Upper lobe of right lung (tissue), 1 donor: ENCODE measurements around the gene IFT25. TPM values are rescaled to one million over a fixed set of nuclear protein-coding genes. Genes with fewer than 3 reads are reported as not detected.

Source experiments
- ATAC-seq: fragments of 200-7000 bp; cut with Tn5 transposase; one replicate; pipeline ENCODE4 v1.9.1; 2020; ENCODE audit warnings: mild to moderate bottlenecking, moderate library complexity
- DNase-seq: peaks from one replicate; pipeline ENCODE4 v3.0.0-alpha.2; 2020
- H3K27ac ChIP-seq: fragments of 200-600 bp; one replicate; pipeline ENCODE4 v1.8.0; 2022
- H3K27me3 ChIP-seq: fragments of 200-600 bp; one replicate; pipeline ENCODE4 v1.8.0; 2022; ENCODE audit warnings: mild to moderate bottlenecking
- H3K36me3 ChIP-seq: fragments of 200-600 bp; one replicate; pipeline ENCODE4 v1.8.0; 2022
- H3K4me1 ChIP-seq: fragments of 200-600 bp; one replicate; pipeline ENCODE4 v1.8.0; 2022
- H3K4me3 ChIP-seq: fragments of 200-600 bp; one replicate; pipeline ENCODE4 v1.8.0; 2022; ENCODE audit warnings: mild to moderate bottlenecking
- H3K9me3 ChIP-seq: fragments of 200-600 bp; one replicate; pipeline ENCODE4 v1.8.0; 2022
- CTCF ChIP-seq: fragments of 200-600 bp; IDR thresholded peaks from one replicate; pipeline ENCODE4 v1.8.0; 2022; ENCODE audit warnings: antibody characterized with exemption
- intact Hi-C: fragments of 100-400 bp; cut with DNase I; formaldehyde crosslinking; loops from one replicate; pipeline ENCODE4 v1.11.0; 2022
- total RNA-seq: library from RNA; stranded (reverse); fragmentation: NEBNext Ultra II Directional; extraction: Animal tissue kit (Norgen Biotek cat#: 25700); gene quantifications from one replicate; pipeline ENCODE4 v1.2.1, GENCODE V29; 2021
- donor health status: DM: no; HTN: yes; CAD: no; lungs with severe emphysema.

Gene IFT25
- total RNA-seq, 1 donor from 2014 or later = 16.8 TPM

DNA sequence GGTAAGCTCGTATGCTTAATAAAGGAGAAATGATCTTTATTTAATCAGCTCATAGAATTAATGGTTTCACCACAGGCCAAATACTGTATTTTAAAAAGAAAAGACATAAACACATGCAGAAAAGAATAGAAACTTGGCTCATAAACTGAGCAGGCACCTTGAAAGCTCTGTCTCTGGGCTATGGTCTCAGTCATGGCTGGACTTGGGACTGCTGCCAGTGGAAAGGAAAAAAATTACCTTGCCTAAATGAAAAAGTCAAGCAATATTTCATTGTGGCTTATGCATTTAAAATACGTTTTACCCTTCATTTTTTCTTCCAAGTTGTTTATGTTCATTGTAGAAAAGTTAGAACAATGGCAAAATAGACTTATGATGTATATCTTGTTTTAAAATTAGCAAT lies 8.6 kb upstream of the IFT25 start:
- Histone ChIP-seq H3K36me3 (peaks cover 35% of the 10 kb centered on the region), H3K27ac (no peak overlapping the region), H3K4me1 (peaks cover 15% of the 10 kb centered on the region), H3K9me3 (no peaks in the 10 kb centered on the region), H3K27me3 (no peaks in the 10 kb centered on the region), H3K4me3 (no peak overlapping the region)
- DNase-seq (no peak), ATAC-seq (no peak)
- intact Hi-C loops = no loop called here
- TF ChIP-seq CTCF = no peak

DNA sequence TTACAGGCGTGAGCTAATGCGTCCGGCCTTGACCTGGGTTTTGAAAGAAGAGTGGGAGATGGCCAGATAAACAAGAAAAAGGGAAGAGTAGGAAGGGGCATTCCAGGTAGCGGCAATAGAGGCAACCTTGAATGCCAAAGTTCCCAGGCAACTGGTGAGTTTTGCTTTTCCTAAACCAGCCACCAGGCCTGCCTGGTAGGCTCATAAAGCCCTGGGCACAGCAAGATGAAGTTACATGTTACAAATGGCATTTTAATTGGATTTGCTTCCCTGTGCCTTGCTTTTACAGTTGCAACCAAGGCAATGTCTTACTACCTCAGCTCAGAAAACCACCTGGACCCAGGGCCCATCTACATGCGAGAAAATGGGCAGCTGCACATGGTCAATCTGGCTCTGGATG lies 6.2 kb upstream of the IFT25 start:
- H3K9me3 ChIP-seq = no peaks in the 10 kb centered on the region
- no peak overlapping the region for H3K4me3 ChIP-seq
- no peak for ATAC-seq
- peaks cover 30% of the 10 kb centered on the region for H3K36me3 ChIP-seq
- no peaks in the 10 kb centered on the region for H3K27me3 ChIP-seq
- TF ChIP-seq CTCF = no peak
- H3K4me1 ChIP-seq = peaks cover 21% of the 10 kb centered on the region
- intact Hi-C loops = no loop called here
- DNase-seq = no peak
- no peak overlapping the region for H3K27ac ChIP-seq

DNA sequence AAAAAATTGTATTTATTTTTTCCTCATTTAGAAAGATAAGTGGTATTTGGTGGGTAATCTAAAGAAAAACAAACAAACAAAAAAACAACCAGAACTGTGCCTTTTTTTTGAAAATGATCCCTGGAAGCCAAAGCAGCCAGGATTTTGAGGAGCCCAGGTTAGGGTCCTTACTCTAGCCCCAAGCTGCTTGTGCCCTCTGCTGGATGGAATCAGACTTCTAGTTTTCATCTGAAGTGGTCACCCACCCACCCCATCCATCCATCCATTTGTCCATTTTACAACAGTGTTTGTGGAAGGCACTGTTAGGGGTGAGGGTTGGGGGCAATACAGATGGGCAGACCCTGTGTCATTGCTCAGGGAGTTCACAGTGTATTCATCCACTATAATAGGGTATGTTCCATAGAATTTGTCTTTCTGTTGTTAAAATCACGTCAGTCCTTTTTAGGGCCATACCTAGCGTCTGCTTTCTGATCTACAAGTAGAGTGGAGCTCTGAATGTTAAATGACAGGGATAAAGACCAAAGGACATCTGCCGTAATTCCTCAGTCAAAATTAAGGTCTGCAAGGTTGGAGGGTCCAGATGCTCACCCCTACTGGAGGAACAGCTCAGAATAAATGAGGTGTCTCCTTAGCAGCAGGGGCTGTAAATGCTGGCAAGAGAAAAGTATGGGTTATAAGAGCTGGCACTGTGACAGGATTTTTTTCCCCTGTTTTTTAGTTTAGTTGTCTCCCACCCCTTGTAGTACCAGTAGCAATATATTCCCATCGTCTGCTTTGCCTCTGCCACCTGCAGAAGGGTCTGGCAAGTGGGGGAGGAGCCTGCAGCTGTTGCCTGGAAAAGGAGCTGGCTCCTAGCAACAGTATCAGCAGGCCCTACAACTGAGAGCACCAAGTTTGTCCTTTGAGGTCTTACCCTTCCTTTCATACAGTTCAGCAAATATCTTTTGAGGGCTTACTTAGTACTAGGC lies 3.8 kb upstream of the IFT25 start:
- TF ChIP-seq CTCF = peak; percentile 54
- DNase-seq (no peak), ATAC-seq (no peak)
- Histone ChIP-seq H3K4me1 (peaks cover 18% of the 10 kb centered on the region), H3K27ac (no peak overlapping the region), H3K4me3 (no peak overlapping the region), H3K27me3 (no peaks in the 10 kb centered on the region), H3K36me3 (peaks cover 28% of the 10 kb centered on the region), H3K9me3 (no peaks in the 10 kb centered on the region)
- intact Hi-C loops = no loop called here

DNA sequence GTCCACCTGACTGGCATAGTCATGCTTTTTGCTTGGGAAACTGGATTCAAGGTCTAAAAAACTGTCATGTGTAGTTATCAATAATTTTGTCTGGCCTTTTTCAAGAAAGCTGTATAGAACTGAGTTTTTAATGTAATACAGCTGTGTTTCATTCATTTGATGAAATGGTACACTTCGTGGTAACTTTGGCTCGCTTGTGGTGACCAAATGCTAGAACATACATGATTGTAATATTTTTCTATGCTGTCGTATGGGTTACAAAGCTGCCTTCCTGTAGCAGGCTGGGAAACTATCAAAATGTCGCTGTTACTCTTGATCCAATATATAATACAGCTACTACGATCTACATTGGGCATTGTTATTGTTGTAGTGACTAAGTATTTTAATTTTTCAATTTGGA lies 2.8 kb upstream of the IFT25 start:
- DNase-seq (no peak), ATAC-seq (no peak)
- Histone ChIP-seq H3K4me1 (peaks cover 25% of the 10 kb centered on the region), H3K27ac (no peak overlapping the region), H3K27me3 (no peaks in the 10 kb centered on the region), H3K36me3 (peaks cover 18% of the 10 kb centered on the region), H3K9me3 (no peaks in the 10 kb centered on the region), H3K4me3 (no peak overlapping the region)
- intact Hi-C loops = no loop called here
- no peak for TF ChIP-seq CTCF

DNA sequence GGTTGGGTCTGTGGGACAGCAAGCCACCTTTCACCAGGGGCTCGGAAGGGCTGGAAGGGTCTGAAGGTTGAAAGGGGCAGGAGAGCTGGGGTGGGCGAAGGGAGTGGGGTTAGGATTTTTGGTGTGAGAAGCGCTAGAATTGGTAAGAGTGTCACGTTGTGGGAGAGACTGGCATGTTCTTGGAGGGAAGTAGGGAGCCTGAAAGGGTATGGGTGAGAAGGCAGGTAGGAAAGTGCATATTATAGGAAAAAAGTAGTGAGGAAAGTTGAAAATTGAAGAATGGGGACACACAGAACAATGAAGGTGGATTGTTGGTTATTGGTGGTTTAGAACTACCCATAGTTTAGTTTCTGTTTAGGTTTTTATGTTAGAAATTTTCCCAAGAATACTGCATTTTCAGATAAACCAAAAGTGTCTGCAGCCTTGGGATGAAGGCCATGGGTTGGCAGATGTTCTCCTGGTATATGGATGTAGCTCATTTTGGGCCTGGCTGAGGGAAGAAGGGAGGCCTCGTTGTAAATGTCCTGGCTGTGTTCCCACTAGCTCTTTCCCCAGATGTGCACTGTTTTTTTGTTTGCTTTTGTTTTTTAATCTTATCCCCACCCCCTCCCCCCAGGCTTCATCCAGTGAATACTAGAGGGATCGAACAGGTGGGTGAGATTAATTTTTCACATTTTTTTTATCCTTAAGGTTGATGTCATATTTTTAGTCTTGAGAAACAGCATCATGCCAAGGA lies 1.8 kb upstream of the IFT25 start:
- no peaks in the 10 kb centered on the region for H3K27me3 ChIP-seq
- no peak overlapping the region for H3K27ac ChIP-seq
- peak overlapping the region; percentile 87 for H3K4me3 ChIP-seq
- no peak for TF ChIP-seq CTCF
- no peak for DNase-seq
- H3K4me1 ChIP-seq = peaks cover 25% of the 10 kb centered on the region
- peaks cover 9% of the 10 kb centered on the region for H3K36me3 ChIP-seq
- H3K9me3 ChIP-seq = no peaks in the 10 kb centered on the region
- intact Hi-C loops = no loop called here
- no peak for ATAC-seq
